H1 (cell line): ENCODE results near the gene GRID2. TPM values are rescaled to one million over a fixed set of nuclear protein-coding genes. Genes with fewer than 3 reads are reported as not detected.
A peak's percentile ranks its signal among the peaks of the same experiment; 100 is the strongest.

Experiments
- CTCF ChIA-PET: fragments of 300-600 bp; sonication (Branson Sonifier 250); formaldehyde crosslinking; loops from one replicate; lab custom pipeline; 2021; ENCODE audit not compliant: partially characterized antibody; lab: Charles Lee
- POLR2A ChIA-PET: fragments of 300-600 bp; sonication (Branson Sonifier 250); formaldehyde crosslinking; loops from one replicate; lab custom pipeline; 2021; ENCODE audit warnings: inconsistent platforms; ENCODE audit not compliant: partially characterized antibody; lab: Charles Lee
- DNase-seq, 2 experiments: peaks; one replicate each; pipeline versions ENCODE4 v3.0.0 to v3.0.0-alpha.2; 2010 to 2022; ENCODE audit warnings: low spot score in 2 of 2, low read depth in 1 of 2, mixed read lengths in 1 of 2
- FAIRE-seq: peaks from 2 replicates; lab custom pipeline; 2011; peaks lifted over from hg19 to GRCh38; lab: Jason Lieb, UNC
- H2AFZ ChIP-seq: 2 replicates; pipeline ENCODE4 v1.8.1; 2012; ENCODE audit warnings: low read length, inconsistent platforms
- H2AK5ac ChIP-seq: 2 replicates; pipeline ENCODE4 v1.6.1; 2013; ENCODE audit warnings: low read depth, low read length
- H2BK120ac ChIP-seq: replicated peaks from 2 replicates; pipeline ENCODE3; 2013; ENCODE audit warnings: low read depth, low read length, inconsistent platforms
- H2BK12ac ChIP-seq: 2 replicates; pipeline ENCODE4 v1.6.1; 2013; ENCODE audit warnings: low read depth, low read length
- H2BK15ac ChIP-seq: 2 replicates; pipeline ENCODE4 v1.6.1; 2013; ENCODE audit warnings: low read length
- H2BK20ac ChIP-seq: 2 replicates; pipeline ENCODE4 v1.6.1; 2013; ENCODE audit warnings: low read length
- H2BK5ac ChIP-seq: 2 replicates; pipeline ENCODE4 v1.6.1; 2013; ENCODE audit warnings: low read depth, low read length
- H3K14ac ChIP-seq: 2 replicates; pipeline ENCODE4 v1.6.1; 2013; ENCODE audit warnings: inconsistent platforms; ENCODE audit not compliant: insufficient read length
- H3K18ac ChIP-seq: 2 replicates; pipeline ENCODE4 v1.6.1; 2013; ENCODE audit warnings: low read length; ENCODE audit errors: extremely low read depth
- H3K23ac ChIP-seq: 2 replicates; pipeline ENCODE4 v1.6.1; 2013; ENCODE audit warnings: inconsistent platforms; ENCODE audit not compliant: insufficient read length
- H3K23me2 ChIP-seq: 2 replicates; pipeline ENCODE4 v1.6.1; 2013; ENCODE audit warnings: low read depth, low read length
- H3K27ac ChIP-seq: 2 replicates; pipeline ENCODE4 v1.6.1; 2011; ENCODE audit warnings: low read depth, low read length, inconsistent platforms
- H3K27me3 ChIP-seq, 4 experiments: replicated peaks in 1 of 4; 1 replicate in 1 of 4; 2 replicates in 3 of 4; pipeline versions ENCODE4 v1.6.1 to v1.8.1; 2011 to 2013; ENCODE audit warnings: low read length in 3 of 4, mild to moderate bottlenecking in 3 of 4, inconsistent platforms in 2 of 4, mixed read lengths in 2 of 4, moderate library complexity in 1 of 4; ENCODE audit not compliant: control insufficient read depth in 3 of 4, insufficient read depth in 3 of 4; ENCODE audit errors: extremely low read depth in 1 of 4
- H3K36me3 ChIP-seq, 4 experiments: 2 replicates each; pipeline versions ENCODE4 v1.6.1 to v1.8.1; 2011 to 2013; ENCODE audit warnings: mild to moderate bottlenecking in 4 of 4, low read length in 3 of 4, moderate library complexity in 2 of 4, control low read depth in 1 of 4, inconsistent platforms in 1 of 4; ENCODE audit not compliant: insufficient read depth in 4 of 4, control insufficient read depth in 2 of 4
- H3K4ac ChIP-seq: replicated peaks from 2 replicates; pipeline ENCODE3; 2013; ENCODE audit warnings: low read length, low read depth, mixed read lengths, inconsistent platforms; ENCODE audit not compliant: insufficient read length
- H3K4me1 ChIP-seq, 4 experiments: replicated peaks in 1 of 4; 1 replicate in 1 of 4; 2 replicates in 3 of 4; pipeline versions ENCODE4 v1.6.1 to v1.8.1; 2011 to 2013; ENCODE audit warnings: low read length in 3 of 4, inconsistent platforms in 2 of 4, mixed read lengths in 1 of 4; ENCODE audit not compliant: insufficient read depth in 4 of 4, control insufficient read depth in 3 of 4
- H3K4me2 ChIP-seq, 2 experiments: 2 replicates each; pipeline versions ENCODE4 v1.6.1 to v1.8.1; 2011 to 2013; ENCODE audit warnings: low read depth in 2 of 2, low read length in 2 of 2, control low read depth in 1 of 2, inconsistent platforms in 1 of 2, mild to moderate bottlenecking in 1 of 2; ENCODE audit not compliant: insufficient read depth in 1 of 2
- H3K4me3 ChIP-seq, 4 experiments: fragments of 200-600, 300-600 bp in 1 of 4; sonication (generic), shearing (Covaris generic), sonication (Bioruptor Twin) in 1 of 4; 2 replicates each; pipeline versions ENCODE4 v1.5.1 to v1.8.1; 2011 to 2016; ENCODE audit warnings: low read length in 4 of 4, low read depth in 3 of 4, control low read depth in 2 of 4, inconsistent platforms in 2 of 4, mild to moderate bottlenecking in 2 of 4, mixed read lengths in 1 of 4, moderate library complexity in 1 of 4; ENCODE audit not compliant: insufficient read depth in 2 of 4; ENCODE audit errors: extremely low read depth in 1 of 4
- H3K56ac ChIP-seq: replicated peaks from 2 replicates; pipeline ENCODE3; 2013; ENCODE audit warnings: low read depth, mild to moderate bottlenecking, mixed read lengths, low read length, inconsistent platforms; ENCODE audit not compliant: insufficient read length
- H3K79me1 ChIP-seq: 2 replicates; pipeline ENCODE4 v1.6.1; 2013; ENCODE audit warnings: low read depth, low read length, control low read depth
- H3K79me2 ChIP-seq, 2 experiments: 2 replicates each; pipeline versions ENCODE4 v1.6.1 to v1.8.1; 2012 to 2013; ENCODE audit warnings: low read length in 2 of 2, mild to moderate bottlenecking in 2 of 2, inconsistent platforms in 1 of 2; ENCODE audit not compliant: insufficient read depth in 2 of 2, control insufficient read depth in 1 of 2
- H3K9ac ChIP-seq, 4 experiments: replicated peaks in 1 of 4; 1 replicate in 1 of 4; 2 replicates in 3 of 4; pipeline versions ENCODE4 v1.6.1 to v1.8.1; 2011 to 2013; ENCODE audit warnings: low read depth in 3 of 4, low read length in 3 of 4, control low read depth in 2 of 4, mild to moderate bottlenecking in 2 of 4, moderate library complexity in 2 of 4, inconsistent platforms in 1 of 4; ENCODE audit errors: extremely low read depth in 1 of 4
- H3K9me3 ChIP-seq, 2 experiments: 2 replicates each; pipeline versions ENCODE4 v1.6.1 to v1.8.1; 2012 to 2013; ENCODE audit warnings: mild to moderate bottlenecking in 2 of 2, moderate library complexity in 2 of 2, control low read depth in 1 of 2, inconsistent platforms in 1 of 2, low read depth in 1 of 2, low read length in 1 of 2, mixed read lengths in 1 of 2; ENCODE audit not compliant: insufficient read depth in 2 of 2
- H4K20me1 ChIP-seq, 2 experiments: replicated peaks in 1 of 2; 2 replicates each; pipeline versions ENCODE3 to v1.8.1; 2011 to 2013; ENCODE audit warnings: inconsistent platforms in 2 of 2, low read length in 2 of 2, mild to moderate bottlenecking in 1 of 2; ENCODE audit not compliant: insufficient read depth in 2 of 2, control insufficient read depth in 1 of 2
- H4K5ac ChIP-seq: 2 replicates; pipeline ENCODE4 v1.6.1; 2013; ENCODE audit warnings: low read length, low read depth, mixed read lengths, inconsistent platforms; ENCODE audit not compliant: insufficient read length
- H4K8ac ChIP-seq: 2 replicates; pipeline ENCODE4 v1.8.0; 2013; ENCODE audit warnings: mild to moderate bottlenecking, moderate library complexity, low read length, inconsistent platforms; ENCODE audit not compliant: insufficient read depth; ENCODE audit errors: extremely low read depth
- H4K91ac ChIP-seq: replicated peaks from 2 replicates; pipeline ENCODE3; 2013; ENCODE audit warnings: low read length, mixed read lengths, inconsistent platforms; ENCODE audit not compliant: insufficient read length
- NANOG ChIP-seq: IDR thresholded peaks from 2 replicates; pipeline ENCODE4 v1.6.1; 2011; ENCODE audit warnings: low read length, low read depth, mild to moderate bottlenecking, inconsistent platforms; ENCODE audit not compliant: insufficient read depth, poor library complexity, severe bottlenecking
- SIX5 ChIP-seq: IDR thresholded peaks from 2 replicates; pipeline ENCODE4 v1.6.1; 2011; ENCODE audit warnings: mild to moderate bottlenecking, low read depth, low read length
- SUZ12 ChIP-seq: fragments of 200-600 bp; sonication (generic); IDR thresholded peaks from 2 replicates; pipeline ENCODE4 v1.6.1; 2012; ENCODE audit warnings: mild to moderate bottlenecking, inconsistent platforms, low read length, moderate library complexity, mixed read lengths
- WGBS, 2 experiments: shearing (Covaris generic) in 1 of 2; methylation state at CpG; one replicate each; pipeline versions ENCODE4 v1.1.6 to v1.1.7; 2013 to 2015; ENCODE audit warnings: low lambda C conversion rate in 2 of 2, mixed read lengths in 2 of 2, inconsistent platforms in 1 of 2, low coverage in 1 of 2, missing lambda C conversion rate in 1 of 2; ENCODE audit not compliant: insufficient replicate concordance in 2 of 2, insufficient coverage in 1 of 2, insufficient read length in 1 of 2; ENCODE audit errors: extremely low coverage in 1 of 2, missing lambda C conversion rate in 1 of 2; 5-methylcytosine and 5-hydroxymethylcytosine counted together
- polyA plus RNA-seq, 7 experiments: library from polyadenylated mRNA; depleted of rRNA in 3 of 7; stranded (reverse) in 5 of 7; unstranded in 2 of 7; fragments of >200 nt in 5 of 7; fragments of 200-250 nt in 2 of 7; gene quantifications; 1 replicate in 5 of 7; 2 replicates in 1 of 7; 4 replicates in 1 of 7; pipeline versions ENCODE4 v1.2.1 to v1.2.3, GENCODE V29; 2011 to 2013; ENCODE audit warnings: missing spikeins in 2 of 7, mixed read lengths in 2 of 7
- total RNA-seq: library from RNA; stranded (reverse); fragmentation: NEBNext Ultra II Directional; extraction: Animal tissue kit (Norgen Biotek cat#: 25700); gene quantifications from 2 replicates; pipeline ENCODE4 v1.2.1, GENCODE V29; 2021

Gene GRID2
- total and polyA plus RNA-seq, 2 of the 8 experiments (the other 6 are each of a cell fraction or from before 2014, with no cell fraction given) = 31.1 to 81.9 TPM

GRCh38 chr4:92339676-92340075 is 35.9 kb downstream of the GRID2 start:
- Histone ChIP-seq H4K5ac (no peak overlapping the region), H2BK5ac (no peak overlapping the region), H2BK120ac (no peak overlapping the region), H2AFZ (no peak overlapping the region), H3K9ac (no peak overlapping the region), H3K4me3 (no peak overlapping the region), H3K79me2 (no peaks in the 10 kb centered on the region), H3K36me3 (no peaks in the 10 kb centered on the region; a peak in 1 of 8 replicates), H4K20me1 (no peaks in the 10 kb centered on the region), H3K27me3 (no peaks in the 10 kb centered on the region), H3K79me1 (no peaks in the 10 kb centered on the region; the same call in 1 of the 2 replicates), H3K18ac (no peak overlapping the region), H2BK12ac (no peak overlapping the region), H3K27ac (no peak overlapping the region), H2BK15ac (no peak overlapping the region), H3K4me1 (peaks cover 0 to 3% (median 0%) of the 10 kb centered on the region in 4 experiments; a peak in 1 of 7 replicates), H3K4me2 (no peak overlapping the region), H3K23me2 (no peaks in the 10 kb centered on the region), H4K8ac (no peak overlapping the region), H3K14ac (no peak overlapping the region), H2BK20ac (no peak overlapping the region), H4K91ac (no peak overlapping the region), H2AK5ac (no peak overlapping the region), H3K4ac (no peak overlapping the region), H3K56ac (no peak overlapping the region), H3K23ac (peak overlapping the region; percentile 52), H3K9me3 (no peaks in the 10 kb centered on the region)
- FAIRE-seq (peak; percentile 55), DNase-seq (no peak)
- CTCF ChIA-PET = no interaction called here
- POLR2A ChIA-PET = interaction anchor here (0.8 to 1.2 kb wide), 2 partner anchors 29 to 36 kb away, joined by 3 to 4 read pairs; partner anchors contain the start of gene GRID2
- WGBS, 2 experiments = 89% methylated on average over 4 of the region's 4 CpGs; no CpG with 5 or more reads in 1 of the 2 experiments
- TF ChIP-seq SUZ12 (no peak), NANOG (no peak), SIX5 (no peak)
